Chondrocyte (in vitro differentiated cells): ENCODE measurements around the gene ASS1. TPM values are rescaled to one million over a fixed set of nuclear protein-coding genes. Genes with fewer than 3 reads are reported as not detected.

Source experiments
- DNase-seq: peaks from one replicate; pipeline ENCODE4 v3.0.0; 2021; ENCODE audit warnings: mixed read lengths, low spot score
- H3K27ac Mint-ChIP-seq: one replicate; pipeline ENCODE4 v1.8.0; 2021; ENCODE audit warnings: mild to moderate bottlenecking, moderate library complexity, mixed read lengths; ENCODE audit not compliant: unreplicated experiment
- H3K27me3 Mint-ChIP-seq: 2 replicates; pipeline ENCODE4 v1.8.0; 2021; ENCODE audit warnings: low read depth, mixed read lengths
- H3K36me3 Mint-ChIP-seq: 2 replicates; pipeline ENCODE4 v1.8.0; 2021; ENCODE audit warnings: low read depth, mixed read lengths
- H3K4me1 Mint-ChIP-seq: 2 replicates; pipeline ENCODE4 v1.8.0; 2021; ENCODE audit warnings: low read depth, mild to moderate bottlenecking, mixed read lengths
- H3K4me3 Mint-ChIP-seq: one replicate; pipeline ENCODE4 v1.8.0; 2021; ENCODE audit warnings: mild to moderate bottlenecking, moderate library complexity, mixed read lengths; ENCODE audit not compliant: unreplicated experiment
- H3K9me3 Mint-ChIP-seq: 2 replicates; pipeline ENCODE4 v1.8.0; 2021; ENCODE audit warnings: low read depth, mixed read lengths
- CTCF ChIP-seq: fragments of 200-600 bp; sonication (generic); IDR thresholded peaks from 2 replicates; pipeline ENCODE4 v1.5.0; 2021; ENCODE audit warnings: antibody characterized with exemption, mild to moderate bottlenecking, moderate library complexity
- total RNA-seq: library from RNA; stranded (reverse); gene quantifications from 3 replicates; pipeline ENCODE4 v1.2.1, GENCODE V29; 2021

The ASS1 gene
- total RNA-seq, 1 donor from 2014 or later = 193 TPM

DNA sequence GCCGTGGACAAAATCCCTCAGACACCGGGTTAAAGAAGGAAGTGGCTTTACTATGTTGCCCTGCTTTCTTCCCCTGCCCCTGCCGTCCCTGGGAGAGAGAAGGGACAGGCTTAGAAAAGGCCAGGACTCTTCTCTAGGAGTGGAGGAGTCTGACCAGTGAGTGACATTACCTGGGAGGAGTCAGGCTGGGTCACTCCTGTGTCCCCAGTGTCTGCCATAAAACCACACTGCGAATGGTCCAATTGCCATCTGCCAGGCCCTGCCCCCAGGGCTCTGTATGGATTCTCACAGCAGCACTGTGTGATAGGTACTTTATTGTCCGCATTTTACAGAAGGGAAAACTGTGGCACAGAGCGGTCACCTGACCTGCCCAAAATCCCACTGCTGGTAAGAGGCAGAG is 103.3 kb downstream of the ASS1 start:
- Mint-ChIP-seq H3K27me3 (peaks cover 20% of the 10 kb centered on the region), H3K4me1 (no peaks in the 10 kb centered on the region), H3K9me3 (peaks cover 4% of the 10 kb centered on the region), H3K27ac (no peak overlapping the region), H3K36me3 (no peaks in the 10 kb centered on the region), H3K4me3 (no peak overlapping the region)
- no peak for TF ChIP-seq CTCF
- no peak for DNase-seq

DNA sequence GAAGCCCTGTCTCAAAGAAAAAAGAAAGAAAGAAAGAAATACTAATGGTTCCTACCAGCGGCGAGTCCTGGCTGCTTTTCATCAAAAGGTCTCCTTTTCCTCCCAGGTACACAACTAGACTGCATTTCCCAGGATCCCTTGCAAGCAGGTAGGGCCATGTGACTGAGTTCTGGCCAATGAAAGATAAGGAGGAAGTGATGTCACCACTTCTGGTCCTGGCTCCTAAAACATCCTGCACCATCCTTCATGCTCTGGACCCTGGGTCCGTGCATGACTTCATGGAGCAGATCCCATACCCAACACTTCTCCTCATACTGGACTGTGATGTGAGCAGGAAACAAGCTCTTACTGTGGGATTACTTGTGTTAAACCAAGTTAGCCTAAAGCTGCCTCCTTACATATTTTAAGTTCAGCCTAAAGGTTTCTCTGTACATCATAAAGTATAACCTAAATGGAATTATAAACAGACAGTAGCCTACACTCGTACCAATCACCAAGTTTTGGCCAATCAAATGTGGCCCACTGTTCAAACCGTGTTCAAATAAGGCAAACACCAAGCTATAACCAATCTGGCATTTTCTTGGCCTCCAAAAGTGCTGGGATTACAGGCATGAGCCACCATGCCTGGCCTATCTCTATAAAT is 104.5 kb downstream of the ASS1 start:
- no peaks in the 10 kb centered on the region for H3K4me1 Mint-ChIP-seq
- no peak overlapping the region for H3K27ac Mint-ChIP-seq
- H3K27me3 Mint-ChIP-seq = peaks cover 15% of the 10 kb centered on the region
- DNase-seq = no peak
- H3K9me3 Mint-ChIP-seq = peaks cover 4% of the 10 kb centered on the region
- H3K4me3 Mint-ChIP-seq = no peak overlapping the region
- TF ChIP-seq CTCF = no peak
- no peaks in the 10 kb centered on the region for H3K36me3 Mint-ChIP-seq

Other genes with a start within 250 kb of the ASS1 start
- gene HMCN2, start 179.2 kb upstream of the ASS1 start, total RNA-seq = 0.05 to 0.36 TPM (median 0.10 TPM) in 3 replicates
- gene FUBP3, start 134.6 kb downstream of the ASS1 start, total RNA-seq = 52.8 to 61.2 TPM (median 54.4 TPM) in 3 replicates
- 0.10 to 0.23 TPM in 2 of 3 replicates, not detected in the other for gene PRDM12, start 219.6 kb downstream of the ASS1 start, total RNA-seq
- gene EXOSC2, start 248.8 kb downstream of the ASS1 start, total RNA-seq = 15.6 to 27.7 TPM (median 16.2 TPM) in 3 replicates